ENCODE data around the gene GPR173. TPM values are rescaled to one million over a fixed set of nuclear protein-coding genes. Genes with fewer than 3 reads are reported as not detected.

Gene GPR173
- total and polyA plus RNA-seq, 9 of the 15 experiments (the other 6 are each of a cell fraction or from before 2014, with no cell fraction given), result 0.01 TPM; not detected in 8

DNA sequence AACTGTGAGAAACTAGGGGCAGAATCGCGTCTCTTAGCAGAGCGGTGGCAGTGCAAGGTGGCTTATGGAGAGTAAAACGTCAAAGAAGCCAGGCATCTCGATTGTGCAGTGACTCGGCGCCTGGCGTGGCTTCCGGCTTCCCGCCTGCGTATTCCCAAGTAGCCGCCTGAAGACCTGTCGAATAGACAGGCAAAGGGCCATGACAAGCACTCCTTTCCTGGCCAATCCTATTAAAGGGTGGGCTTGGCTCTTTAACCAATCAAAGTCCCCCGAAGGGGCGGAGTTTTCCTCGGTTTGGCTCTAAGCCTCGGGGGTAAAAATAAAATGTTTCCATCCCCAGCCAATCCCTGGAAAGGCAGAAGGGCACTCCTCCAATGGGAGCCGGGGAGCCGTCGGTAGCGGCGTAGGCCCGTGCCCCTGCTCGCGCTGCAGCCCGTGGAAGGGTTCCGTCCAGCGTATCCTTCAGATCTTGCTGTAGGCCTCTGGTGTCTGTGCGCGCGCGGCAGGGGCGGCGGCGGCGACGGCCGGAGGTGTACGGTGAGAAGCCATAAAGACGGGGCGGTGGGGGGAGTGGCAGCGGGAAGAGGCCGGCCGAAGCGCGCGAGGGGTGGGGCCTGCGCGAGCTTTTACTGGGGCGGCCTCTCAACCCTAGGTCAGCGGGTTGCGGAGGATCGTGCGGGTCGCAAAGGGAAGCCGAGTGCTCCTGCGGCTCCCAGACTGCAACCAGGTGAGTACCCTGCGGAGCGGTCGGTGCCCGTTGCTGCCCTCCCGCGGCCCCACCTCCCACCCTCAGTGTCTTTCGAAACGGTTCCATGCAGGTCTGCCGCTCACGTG is 45.4 kb downstream of the GPR173 start, which contains the start of gene KANTR (continued):
- TF ChIP-seq, protein P1, sequence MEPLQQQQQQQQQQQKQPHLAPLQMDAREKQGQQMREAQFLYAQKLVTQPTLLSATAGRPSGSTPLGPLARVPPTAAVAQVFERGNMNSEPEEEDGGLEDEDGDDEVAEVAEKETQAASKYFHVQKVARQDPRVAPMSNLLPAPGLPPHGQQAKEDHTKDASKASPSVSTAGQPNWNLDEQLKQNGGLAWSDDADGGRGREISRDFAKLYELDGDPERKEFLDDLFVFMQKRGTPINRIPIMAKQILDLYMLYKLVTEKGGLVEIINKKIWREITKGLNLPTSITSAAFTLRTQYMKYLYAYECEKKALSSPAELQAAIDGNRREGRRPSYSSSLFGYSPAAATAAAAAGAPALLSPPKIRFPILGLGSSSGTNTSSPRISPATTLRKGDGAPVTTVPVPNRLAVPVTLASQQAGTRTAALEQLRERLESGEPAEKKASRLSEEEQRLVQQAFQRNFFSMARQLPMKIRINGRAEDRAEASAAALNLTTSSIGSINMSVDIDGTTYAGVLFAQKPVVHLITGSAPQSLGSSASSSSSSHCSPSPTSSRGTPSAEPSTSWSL (CRISPR knock-in tag; IDR thresholded peaks at IDR 0.05; ENCODE audit: borderline replicate concordance), result no peak
- TF ChIP-seq SMARCA4 (IDR thresholded peaks at IDR 0.05) (no peak), RBM39 (optimal IDR thresholded peaks at IDR 0.05; ENCODE audit: low read depth, low read length) (no peak), NFE2 (IDR thresholded peaks at IDR 0.05; ENCODE audit: low read depth) (peak; percentile 63), HNRNPH1 (optimal IDR thresholded peaks at IDR 0.05; ENCODE audit: low read depth, low read length) (no peak), NCOA6 (IDR thresholded peaks at IDR 0.05) (peak; percentile 69), RAD21 (CRISPR knock-in tag; conservative IDR thresholded peaks at IDR 0.05 in 1 of 2, IDR thresholded peaks at IDR 0.05 in 1 of 2) (no peak), THRAP3 (IDR thresholded peaks at IDR 0.05; ENCODE audit: borderline replicate concordance) (no peak), ELK1 (CRISPR knock-in tag; IDR thresholded peaks at IDR 0.05) (no peak), NFIX (CRISPR knock-in tag; IDR thresholded peaks at IDR 0.05; ENCODE audit: low read depth) (no peak), MAFG (tag; conservative IDR thresholded peaks at IDR 0.05) (no peak), SREBF1 (IDR thresholded peaks at IDR 0.05; ENCODE audit: borderline replicate concordance, low read depth, low read length) (no peak), E2F8 (IDR thresholded peaks at IDR 0.05; ENCODE audit: low read depth, partially characterized antibody) (no peak), RUNX1 (IDR thresholded peaks at IDR 0.05; ENCODE audit: low read depth) (no peak), ZNF75A (CRISPR knock-in tag; IDR thresholded peaks at IDR 0.05) (no peak), HOXB6 (CRISPR knock-in tag; IDR thresholded peaks at IDR 0.05; ENCODE audit: borderline replicate concordance) (no peak), ZNF175 (CRISPR knock-in tag; IDR thresholded peaks at IDR 0.05; ENCODE audit: low read depth) (no peak), ZNF133 (CRISPR knock-in tag; IDR thresholded peaks at IDR 0.05) (no peak), ZNF232 (CRISPR knock-in tag; IDR thresholded peaks at IDR 0.05) (no peak), ZNF316 (IDR thresholded peaks at IDR 0.05) (no peak), SNAPC5 (CRISPR knock-in tag; IDR thresholded peaks at IDR 0.05) (no peak), POLR2G (IDR thresholded peaks at IDR 0.05; ENCODE audit: low read depth, low read length) (peak; percentile 74)

All from K562 (cell line).